GM08714 (cell line): Measurements from ENCODE around the gene EIF4E3.

Source experiments
- H3K4me3 ChIP-seq: fragments of 200-500 bp; sonication (Bioruptor generic); 2 replicates; pipeline ENCODE4 v1.5.1; 2014; ENCODE audit warnings: mild to moderate bottlenecking, low read length, inconsistent platforms
- ZNF274 ChIP-seq: IDR thresholded peaks from 2 replicates; pipeline ENCODE4 v1.6.1; 2012; ENCODE audit warnings: mild to moderate bottlenecking, low read depth, low read length

EIF4E3 gene

DNA sequence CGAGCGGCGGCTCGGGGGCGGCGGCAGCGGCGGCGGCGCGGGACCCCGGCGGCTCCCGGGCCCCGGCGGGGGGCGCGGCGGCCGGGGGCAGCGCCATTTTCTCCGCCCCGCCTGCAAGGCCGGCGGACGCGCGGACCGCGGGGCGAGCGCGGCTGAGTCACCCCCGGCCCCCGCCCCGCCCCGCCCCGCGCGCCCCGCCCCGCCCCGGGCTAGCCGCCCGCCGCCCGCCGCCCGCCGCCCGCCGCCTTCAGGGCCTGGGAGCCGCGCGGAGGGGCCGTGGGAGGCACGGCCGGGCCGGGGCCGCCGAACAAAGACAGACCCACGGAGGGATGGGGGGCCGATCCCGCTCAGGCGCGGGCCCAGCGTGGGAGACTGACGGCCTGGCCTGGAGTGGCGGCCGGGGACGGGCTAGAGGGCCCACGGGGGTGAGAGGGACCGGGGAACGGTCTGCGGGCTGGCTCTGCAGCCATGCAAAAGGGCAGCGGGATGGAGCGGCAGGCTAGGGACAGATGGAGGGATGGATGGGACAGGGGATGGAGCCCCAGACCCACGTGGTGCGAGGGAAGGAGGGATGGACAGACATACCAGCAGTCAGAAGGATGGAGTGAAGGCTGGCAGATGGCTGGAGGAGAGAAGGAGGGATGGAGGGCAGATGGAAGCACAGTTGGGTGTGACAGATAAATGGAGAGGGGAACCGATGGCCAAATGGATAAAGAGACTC lies at the start of gene EIF4E3:
Gene EIF4E3, minus strand, starts transcription at position 132 of the 721 bp plus-strand sequence. Its CDS starts 35 bp downstream, at position 97.
- no peak for TF ChIP-seq ZNF274
- peak within 1 kb of the TSS; percentile 61; the same call in 1 of the 2 replicates for H3K4me3 ChIP-seq

DNA sequence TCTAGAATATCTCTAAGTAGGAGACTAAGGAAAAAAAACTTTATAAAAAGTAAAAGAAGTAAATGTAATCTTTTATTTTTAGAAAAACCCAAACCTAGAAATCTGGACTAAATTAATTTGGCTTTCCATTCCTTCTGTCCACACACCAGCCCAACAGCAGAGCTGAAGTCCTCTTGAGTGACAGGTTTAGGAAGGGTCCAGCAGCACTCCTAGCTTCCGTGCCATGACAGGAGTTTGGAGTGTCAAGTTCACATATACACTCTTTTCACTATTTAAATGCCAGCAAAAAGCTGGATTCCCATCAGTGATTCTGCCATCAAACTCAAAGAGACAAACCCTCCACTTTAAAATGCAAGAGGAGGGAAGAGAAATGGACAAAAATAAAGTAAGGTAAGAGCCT lies 46.7 kb upstream of the EIF4E3 start:
- TF ChIP-seq ZNF274: no peak
- H3K4me3 ChIP-seq: no peak overlapping the region

DNA sequence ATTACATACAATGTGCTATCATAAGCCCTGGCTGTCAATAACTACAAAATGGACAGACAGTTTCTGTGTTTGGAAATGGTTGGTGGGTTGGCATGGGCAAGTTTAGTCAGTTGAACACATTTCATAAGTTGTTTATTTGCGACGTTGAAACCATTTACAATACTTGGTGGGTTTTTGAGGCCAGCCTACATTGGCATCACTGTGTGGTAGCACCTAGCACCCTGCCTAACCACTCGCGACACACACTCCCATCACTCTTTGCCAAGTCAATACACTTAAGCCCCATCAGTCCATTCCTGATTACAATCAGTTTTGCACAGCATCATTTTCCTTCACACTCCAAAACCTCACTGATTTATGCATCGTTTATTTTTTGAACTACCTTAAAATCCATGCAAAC lies 45.9 kb upstream of the EIF4E3 start:
- no peak for TF ChIP-seq ZNF274
- no peak overlapping the region for H3K4me3 ChIP-seq

DNA sequence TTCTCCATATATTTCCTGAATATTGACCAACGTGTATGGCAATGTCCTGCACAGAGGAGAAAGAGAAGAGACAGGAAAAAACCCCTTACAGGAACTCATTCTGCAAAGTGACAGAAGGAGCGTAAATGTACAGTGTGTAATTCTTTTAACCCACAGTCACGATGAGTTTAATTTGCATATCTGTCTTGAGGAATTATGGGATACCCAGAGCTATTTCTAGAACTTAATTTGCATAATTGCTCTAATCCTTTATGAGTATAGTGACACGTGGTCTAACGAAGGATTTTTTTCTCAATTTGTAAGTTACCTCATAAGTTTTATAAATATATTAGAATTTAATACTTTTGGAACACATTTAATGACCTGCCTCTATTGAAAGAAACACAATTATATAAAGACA lies 38.2 kb upstream of the EIF4E3 start:
- no peak overlapping the region for H3K4me3 ChIP-seq
- no peak for TF ChIP-seq ZNF274

DNA sequence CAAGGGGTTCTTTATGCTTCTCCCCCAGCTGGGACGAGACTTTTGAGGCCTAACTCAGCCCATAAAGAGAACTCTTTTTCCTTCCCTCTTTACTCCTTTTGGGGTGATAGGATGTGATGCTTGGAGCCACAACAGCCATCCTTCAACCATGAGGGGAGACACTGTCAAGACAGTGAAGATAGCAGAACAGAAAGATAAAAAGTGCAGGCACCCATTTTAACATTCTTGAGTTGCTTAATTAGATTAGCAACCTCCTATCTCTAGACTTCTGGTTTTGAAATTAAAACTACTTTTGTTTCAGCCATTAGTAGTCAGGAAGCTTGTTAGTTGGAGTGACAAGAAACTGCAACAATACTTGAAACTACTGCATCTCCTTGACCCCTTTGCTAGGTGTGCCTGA lies 34.9 kb upstream of the EIF4E3 start:
- TF ChIP-seq ZNF274: no peak
- no peak overlapping the region for H3K4me3 ChIP-seq

DNA sequence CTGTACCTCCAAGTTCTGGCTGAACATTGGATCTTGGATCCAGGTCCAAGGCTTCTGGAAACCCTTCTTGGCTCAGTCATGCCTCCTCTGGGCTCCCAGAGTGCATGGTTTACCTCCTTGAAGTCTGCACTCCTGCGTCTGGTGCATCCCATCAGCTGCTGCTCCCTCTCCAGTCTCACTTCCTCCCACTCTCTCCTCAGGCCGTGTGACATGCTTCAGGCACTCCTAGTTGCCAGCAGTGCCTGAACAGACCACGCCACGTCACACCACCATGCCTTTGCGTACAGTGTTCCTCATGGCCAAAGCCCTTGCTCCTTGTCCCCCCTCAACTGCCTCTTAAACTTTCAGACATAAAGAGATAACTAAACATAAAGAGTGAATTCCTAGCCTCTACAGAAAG lies 34.2 kb upstream of the EIF4E3 start:
- TF ChIP-seq ZNF274: no peak
- no peak overlapping the region for H3K4me3 ChIP-seq

DNA sequence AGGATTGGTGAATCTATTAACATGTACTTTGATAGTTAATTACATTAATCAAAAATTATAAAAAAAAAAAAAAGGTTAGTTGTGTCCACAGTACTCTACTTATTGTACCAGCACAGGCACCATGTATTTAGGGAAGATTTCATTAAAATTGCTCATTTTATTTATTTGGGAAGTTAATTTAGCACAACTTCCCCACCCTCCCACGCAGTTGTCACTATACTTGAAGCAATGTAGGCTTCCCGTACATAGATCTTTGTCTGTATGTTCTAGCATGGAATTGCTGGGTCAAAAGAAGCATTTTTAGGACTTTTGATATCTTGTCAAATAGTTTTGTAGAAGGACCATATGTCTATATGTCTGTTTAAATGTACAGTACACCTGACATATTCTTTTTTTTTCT lies 32.9 kb upstream of the EIF4E3 start:
- no peak for TF ChIP-seq ZNF274
- H3K4me3 ChIP-seq: no peak overlapping the region

DNA sequence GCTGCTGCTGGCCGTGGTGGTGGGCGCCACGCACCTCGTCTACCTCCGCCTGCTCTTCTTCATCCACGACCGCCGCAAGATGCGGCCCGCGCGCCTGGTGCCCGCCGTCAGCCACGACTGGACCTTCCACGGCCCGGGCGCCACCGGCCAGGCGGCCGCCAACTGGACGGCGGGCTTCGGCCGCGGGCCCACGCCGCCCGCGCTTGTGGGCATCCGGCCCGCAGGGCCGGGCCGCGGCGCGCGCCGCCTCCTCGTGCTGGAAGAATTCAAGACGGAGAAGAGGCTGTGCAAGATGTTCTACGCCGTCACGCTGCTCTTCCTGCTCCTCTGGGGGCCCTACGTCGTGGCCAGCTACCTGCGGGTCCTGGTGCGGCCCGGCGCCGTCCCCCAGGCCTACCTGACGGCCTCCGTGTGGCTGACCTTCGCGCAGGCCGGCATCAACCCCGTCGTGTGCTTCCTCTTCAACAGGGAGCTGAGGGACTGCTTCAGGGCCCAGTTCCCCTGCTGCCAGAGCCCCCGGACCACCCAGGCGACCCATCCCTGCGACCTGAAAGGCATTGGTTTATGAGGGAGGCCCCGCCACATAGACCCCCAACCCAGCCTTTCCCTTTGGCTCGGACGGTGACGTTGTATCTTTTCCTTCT lies 29.5 kb upstream of the EIF4E3 start:
- H3K4me3 ChIP-seq: no peak overlapping the region
- no peak for TF ChIP-seq ZNF274

DNA sequence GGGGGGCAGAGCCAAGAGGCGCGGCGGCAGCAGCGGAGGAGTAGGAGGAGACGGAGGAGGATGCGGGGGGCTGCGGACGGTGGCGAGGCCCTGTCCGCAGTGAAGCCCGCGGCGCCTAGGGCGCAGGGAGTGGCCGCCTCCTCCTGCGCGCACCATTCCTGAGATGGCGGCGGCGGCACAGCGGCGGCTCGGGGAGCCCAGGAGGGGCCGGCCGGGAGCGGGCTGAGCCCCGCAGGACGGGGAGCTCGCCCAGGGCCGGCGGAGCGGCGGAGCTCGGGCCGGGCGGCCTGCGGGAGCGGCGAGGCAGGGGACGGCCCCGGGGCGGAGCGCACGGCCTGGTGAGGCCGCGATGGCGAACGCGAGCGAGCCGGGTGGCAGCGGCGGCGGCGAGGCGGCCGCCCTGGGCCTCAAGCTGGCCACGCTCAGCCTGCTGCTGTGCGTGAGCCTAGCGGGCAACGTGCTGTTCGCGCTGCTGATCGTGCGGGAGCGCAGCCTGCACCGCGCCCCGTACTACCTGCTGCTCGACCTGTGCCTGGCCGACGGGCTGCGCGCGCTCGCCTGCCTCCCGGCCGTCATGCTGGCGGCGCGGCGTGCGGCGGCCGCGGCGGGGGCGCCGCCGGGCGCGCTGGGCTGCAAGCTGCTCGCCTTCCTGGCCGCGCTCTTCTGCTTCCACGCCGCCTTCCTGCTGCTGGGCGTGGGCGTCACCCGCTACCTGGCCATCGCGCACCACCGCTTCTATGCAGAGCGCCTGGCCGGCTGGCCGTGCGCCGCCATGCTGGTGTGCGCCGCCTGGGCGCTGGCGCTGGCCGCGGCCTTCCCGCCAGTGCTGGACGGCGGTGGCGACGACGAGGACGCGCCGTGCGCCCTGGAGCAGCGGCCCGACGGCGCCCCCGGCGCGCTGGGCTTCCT lies 28.8 kb upstream of the EIF4E3 start, which contains the start of gene GPR27:
Gene GPR27, plus strand, starts transcription at position 155 of the 909 bp plus-strand sequence. Its CDS starts 195 bp downstream, at position 350.
- peak within 1 kb of the TSS; percentile 0; the same call in 1 of the 2 replicates for H3K4me3 ChIP-seq

DNA sequence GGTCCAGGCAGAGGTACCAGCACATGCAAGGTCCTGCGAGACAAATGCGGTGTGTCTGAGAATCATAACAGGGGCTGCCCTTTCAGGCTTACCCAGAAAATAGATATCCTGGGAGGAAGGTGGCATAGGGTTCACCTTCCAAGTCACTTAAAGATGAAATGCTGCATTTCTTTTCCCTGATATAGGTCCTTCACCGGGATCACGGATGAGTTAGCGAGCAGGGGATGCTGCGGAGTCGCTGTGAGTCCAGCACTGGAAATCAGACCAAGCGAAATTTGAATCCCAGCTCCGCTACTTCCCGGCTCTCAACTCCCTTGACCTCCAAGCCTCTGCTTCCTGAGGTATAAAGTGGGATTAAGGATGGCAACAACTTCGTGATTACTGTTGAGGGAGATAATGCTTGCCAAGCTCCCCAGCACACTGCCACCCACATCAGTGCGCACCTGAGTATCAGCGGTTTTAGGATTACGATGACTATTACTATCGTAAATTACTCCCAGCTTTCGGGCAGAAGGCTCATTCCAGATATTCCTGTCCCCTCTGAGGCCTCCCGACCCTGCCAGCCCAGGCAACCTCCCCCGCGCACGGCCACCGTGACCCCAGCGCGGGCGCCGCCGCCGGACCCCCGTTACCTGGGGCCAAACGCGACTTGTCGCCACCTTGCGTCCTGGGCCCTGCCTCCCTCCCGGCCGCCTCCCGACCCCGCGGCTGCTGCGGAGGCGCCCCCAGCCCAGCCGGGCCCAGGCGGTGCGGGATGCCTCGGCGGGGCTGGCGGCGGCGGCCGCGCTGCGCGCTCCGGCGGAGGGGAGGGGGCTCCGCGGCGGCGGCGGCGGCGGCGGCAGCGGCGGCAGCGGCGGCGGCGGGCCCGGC lies 27.9 kb upstream of the EIF4E3 start:
- no peak overlapping the region for H3K4me3 ChIP-seq
- TF ChIP-seq ZNF274: no peak

More for the DNA sequence above, 28.8 kb upstream of the EIF4E3 start, which contains the start of gene GPR27:
- TF ChIP-seq ZNF274: no peak

DNA sequence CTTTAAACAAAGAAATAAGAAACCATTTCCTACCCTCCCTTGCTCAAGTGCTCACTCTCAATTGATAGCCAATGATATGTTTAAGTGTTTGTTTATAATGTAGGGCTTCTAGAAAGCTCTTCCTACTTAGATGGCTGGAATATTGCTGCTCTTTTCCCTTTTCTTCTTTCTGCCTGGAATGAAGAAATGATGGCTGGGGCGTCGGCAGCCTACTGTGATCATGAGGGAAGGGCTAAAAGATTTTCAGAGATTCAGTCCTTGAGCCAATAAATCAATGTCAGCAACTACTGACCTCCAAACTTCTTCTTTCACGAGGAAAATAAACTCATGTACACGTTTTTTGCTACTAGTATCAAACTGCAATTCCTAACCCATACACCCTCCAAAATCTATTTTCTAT lies 26.4 kb upstream of the EIF4E3 start:
- no peak for TF ChIP-seq ZNF274
- H3K4me3 ChIP-seq: no peak overlapping the region

DNA sequence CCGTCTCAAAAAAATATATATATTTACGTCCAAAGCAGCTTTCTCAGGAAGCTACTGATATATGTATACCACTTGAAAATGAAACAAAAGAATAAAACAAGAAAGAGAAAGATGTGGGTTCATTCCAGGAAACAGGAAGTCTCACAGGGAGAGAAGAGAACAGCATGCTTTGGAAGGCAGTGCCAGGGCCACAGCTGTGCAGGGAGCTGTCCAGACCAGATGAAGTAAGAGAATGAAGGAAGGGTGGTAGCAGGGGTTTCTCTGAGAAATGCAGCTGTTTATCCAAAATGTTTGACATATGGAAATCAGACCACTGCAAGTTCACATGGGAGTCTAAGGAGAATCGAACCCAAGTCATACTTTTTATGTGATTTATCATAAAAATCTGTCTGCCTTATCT lies 19.5 kb upstream of the EIF4E3 start:
- no peak for TF ChIP-seq ZNF274
- H3K4me3 ChIP-seq: no peak overlapping the region

DNA sequence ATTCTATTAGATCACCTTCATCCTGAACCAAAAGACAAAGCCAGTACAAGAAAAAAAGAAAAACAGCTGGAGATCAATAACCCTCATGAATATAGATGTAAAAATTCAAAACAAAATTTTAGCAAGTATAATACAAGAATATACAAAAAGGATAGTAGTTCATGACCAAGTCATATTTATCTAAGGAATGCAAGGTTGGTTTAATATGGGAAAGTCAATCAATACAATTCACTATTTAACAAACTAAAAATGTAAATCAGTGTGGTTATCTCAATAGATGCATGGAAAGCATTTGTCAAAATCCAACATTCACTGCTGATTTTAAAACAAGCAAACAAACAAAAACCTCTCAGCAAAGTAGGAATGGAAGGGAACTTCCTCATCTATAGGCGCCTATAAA lies 17.4 kb upstream of the EIF4E3 start:
- no peak for TF ChIP-seq ZNF274
- no peak overlapping the region for H3K4me3 ChIP-seq
